Islet of Langerhans (tissue), 1 donor: Measurements from ENCODE around the gene ABCC3.

Source experiments
- FAIRE-seq: peaks from one replicate; lab custom pipeline; 2011; peaks lifted over from hg19 to GRCh38; lab: Jason Lieb, UNC

ABCC3 gene

DNA sequence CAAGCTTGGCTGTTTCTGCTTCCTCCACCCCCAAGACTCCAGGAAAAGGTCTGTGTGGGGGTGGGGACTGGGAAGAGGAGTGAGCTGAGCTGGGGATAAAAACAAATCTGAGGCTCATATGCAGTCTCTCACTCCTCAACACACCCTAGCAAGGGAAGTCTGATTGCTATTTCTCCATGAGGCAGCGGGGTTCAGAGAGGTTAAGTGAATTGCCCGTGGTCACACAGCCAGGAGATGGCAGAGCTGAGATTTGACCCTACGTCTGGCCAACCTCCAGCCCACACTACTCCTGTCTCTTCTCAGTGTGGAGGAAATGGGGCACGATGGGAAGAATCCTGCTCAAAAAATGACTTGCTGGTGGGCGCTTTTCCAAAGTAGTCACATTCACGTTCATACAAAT, 4.8 kb upstream of the ABCC3 start:
- FAIRE-seq: no peak

DNA sequence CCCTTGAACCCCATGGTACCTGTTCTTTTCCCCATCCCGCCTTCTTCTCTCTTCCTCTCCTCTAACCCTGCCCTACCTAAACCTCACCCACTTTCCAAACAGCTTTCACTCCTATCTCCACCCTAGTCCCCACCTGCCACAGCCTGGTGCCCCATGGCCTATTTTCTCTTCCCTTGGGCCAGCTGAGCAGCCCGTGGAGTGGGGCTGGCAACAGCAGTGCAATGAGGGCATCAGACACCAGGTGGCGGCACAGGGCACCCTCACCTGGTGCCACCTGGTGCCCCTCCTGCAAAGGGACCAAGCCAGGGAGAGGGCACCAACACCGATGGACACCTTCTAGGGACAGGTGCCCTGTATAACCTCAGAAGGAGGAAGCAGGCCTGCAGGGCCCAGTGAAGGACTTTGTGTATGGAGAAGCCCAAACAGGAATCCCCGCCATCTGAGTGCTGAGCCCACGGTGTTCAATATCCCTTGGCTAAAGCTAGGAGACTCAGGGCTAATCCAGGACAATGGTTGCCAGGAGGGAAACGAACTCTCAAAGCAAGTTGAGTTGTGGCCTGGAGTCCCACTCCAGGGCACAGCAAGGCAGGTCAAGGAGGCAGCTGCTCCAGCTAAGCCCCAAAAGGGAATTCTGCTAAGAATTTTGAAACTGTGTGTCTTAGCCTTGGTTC, 4.0 kb upstream of the ABCC3 start:
- no peak for FAIRE-seq

GRCh38 chr17:50631195-50631907, 3.3 kb upstream of the ABCC3 start:
- FAIRE-seq: no peak

DNA sequence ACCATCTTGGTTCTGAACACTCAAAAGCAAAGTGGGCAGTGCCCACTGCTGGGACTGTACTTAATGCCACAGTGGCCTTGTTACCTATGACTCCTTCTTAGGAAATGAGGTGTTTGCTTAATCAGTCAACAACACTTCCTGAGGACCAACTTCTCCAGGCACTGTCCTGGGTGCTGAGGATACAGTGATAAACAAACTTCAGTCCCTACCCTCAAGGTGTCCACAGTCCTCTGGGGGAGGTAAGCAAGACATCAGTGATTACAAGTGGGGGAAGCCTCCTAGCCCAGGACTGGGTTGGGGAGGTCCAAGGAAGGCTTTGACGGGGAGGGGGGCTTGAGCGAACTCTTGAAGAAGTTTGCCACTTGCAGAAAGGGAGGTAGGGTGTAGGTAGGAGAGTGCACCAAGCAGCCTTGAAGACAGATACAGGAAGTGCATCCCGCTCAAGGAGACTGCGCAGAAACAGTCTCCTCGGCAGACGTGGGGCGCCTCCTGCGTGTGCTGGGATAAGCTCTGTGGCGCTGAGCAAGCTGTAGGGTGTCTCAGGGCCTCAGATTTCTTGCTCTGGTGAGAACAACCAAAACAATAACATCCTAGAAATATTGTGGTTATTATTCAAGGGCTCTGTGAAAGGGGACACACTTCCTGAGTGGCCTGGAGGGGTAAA, 2.6 kb upstream of the ABCC3 start:
- no peak for FAIRE-seq

- no peak for FAIRE-seq
Observed at GRCh38 chr17:50632637-50633036, 2.0 kb upstream of the ABCC3 start.

GRCh38 chr17:50633683-50634082, 998 bp upstream of the ABCC3 start:
- no peak for FAIRE-seq

- FAIRE-seq: no peak
Observed at GRCh38 chr17:50634915-50635731, 442 bp downstream of the ABCC3 start.

DNA sequence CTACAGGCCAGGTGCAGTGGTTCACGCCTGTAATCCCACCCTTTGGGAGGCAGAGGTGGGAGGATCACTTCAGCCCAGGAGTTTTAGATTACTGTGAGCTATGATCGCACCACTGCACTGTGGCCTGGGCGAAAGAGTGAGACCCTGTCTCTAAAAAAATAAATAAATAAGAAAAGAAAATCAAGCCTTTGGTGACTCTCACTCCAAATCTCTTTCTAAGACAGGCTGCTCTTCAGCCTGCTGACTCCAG, 976 bp downstream of the ABCC3 start:
- no peak for FAIRE-seq

- no peak for FAIRE-seq
Observed at GRCh38 chr17:50635982-50636803, 1.5 kb downstream of the ABCC3 start.

GRCh38 chr17:50636804-50637195, 2.1 kb downstream of the ABCC3 start:
- FAIRE-seq: no peak

GRCh38 chr17:50637829-50638605, 3.3 kb downstream of the ABCC3 start:
- FAIRE-seq: no peak

- no peak for FAIRE-seq
Observed at GRCh38 chr17:50638606-50638965, 3.9 kb downstream of the ABCC3 start.

DNA sequence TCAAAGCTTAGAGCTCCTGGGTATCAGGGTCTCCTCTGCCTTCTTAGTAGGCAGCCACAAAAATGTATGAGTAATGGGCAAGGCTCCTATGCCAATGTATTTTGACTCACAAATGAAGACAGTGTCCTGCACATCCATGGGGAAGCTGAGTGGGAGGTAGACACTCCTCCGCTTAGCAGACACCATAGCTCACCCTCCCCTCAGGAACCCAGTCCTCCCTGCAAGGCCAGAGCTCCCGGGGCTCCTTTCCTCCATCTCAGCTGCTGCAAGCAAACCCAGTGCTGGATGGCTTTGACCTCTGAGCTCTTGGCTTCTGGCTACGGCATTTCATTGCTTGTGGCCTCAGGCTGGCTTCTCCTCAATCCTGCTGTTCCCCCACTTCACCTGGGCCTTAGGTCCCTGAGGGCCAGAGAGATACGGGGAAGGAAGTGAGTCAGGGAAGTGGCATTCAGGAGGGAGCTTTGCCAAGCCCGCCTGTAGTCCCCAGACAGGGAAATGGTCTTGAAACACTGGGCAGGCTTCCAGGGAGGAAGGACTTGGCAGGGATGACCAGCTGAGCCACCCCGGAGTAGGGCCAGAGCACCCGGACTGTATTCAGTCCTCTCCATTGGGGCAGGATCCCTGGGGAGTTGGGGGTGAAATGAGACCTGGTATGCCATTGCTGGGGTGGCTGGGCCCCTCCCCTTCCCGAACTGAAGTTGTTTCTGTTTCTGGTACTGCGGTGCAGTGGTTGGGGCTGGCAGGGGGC, 4.5 kb downstream of the ABCC3 start:
- FAIRE-seq: no peak

- FAIRE-seq: no peak
Observed at GRCh38 chr17:50640686-50641351, 6.1 kb downstream of the ABCC3 start.

- no peak for FAIRE-seq
Observed at GRCh38 chr17:50641357-50641756, 6.7 kb downstream of the ABCC3 start.

GRCh38 chr17:50642071-50642721, 7.5 kb downstream of the ABCC3 start:
- FAIRE-seq: no peak

GRCh38 chr17:50642722-50643656, 8.3 kb downstream of the ABCC3 start:
- no peak for FAIRE-seq
